Fibroblast of villous mesenchyme (primary cell): ENCODE measurements around the gene WNT9A. TPM values are rescaled to one million over a fixed set of nuclear protein-coding genes. Genes with fewer than 3 reads are reported as not detected.

Source experiments
- DNase-seq: peaks from one replicate; pipeline ENCODE4 v3.0.0-alpha.2; 2010; ENCODE audit warnings: low read depth
- H3K4me3 ChIP-seq: 2 replicates; pipeline ENCODE4 v1.5.1; 2011; ENCODE audit warnings: low read depth, mild to moderate bottlenecking, low read length
- CTCF ChIP-seq: IDR thresholded peaks from 2 replicates; pipeline ENCODE4 v1.5.1; 2012; ENCODE audit warnings: low read depth, mild to moderate bottlenecking, low read length; ENCODE audit not compliant: insufficient read depth
- total RNA-seq: library from RNA; depleted of rRNA; stranded (reverse); fragments of >200 nt; gene quantifications from 2 replicates; pipeline ENCODE4 v1.2.3, GENCODE V29; 2012

Gene WNT9A
- total RNA-seq, 1 donor: under 0.01 TPM

GRCh38 chr1:227944931-227945890 is 2.5 kb downstream of the WNT9A start:
- no peak for DNase-seq
- no peak overlapping the region for H3K4me3 ChIP-seq
- TF ChIP-seq CTCF: no peak

- peak; percentile 12 for DNase-seq
- no peak for TF ChIP-seq CTCF
- H3K4me3 ChIP-seq: no peak overlapping the region
Observed at GRCh38 chr1:227944090-227944930, 3.4 kb downstream of the WNT9A start.

GRCh38 chr1:227943381-227944089 is 4.2 kb downstream of the WNT9A start:
- no peak for TF ChIP-seq CTCF
- DNase-seq: no peak

GRCh38 chr1:227942716-227943261 is 4.9 kb downstream of the WNT9A start:
- no peak overlapping the region for H3K4me3 ChIP-seq
- DNase-seq: no peak
- no peak for TF ChIP-seq CTCF

More at GRCh38 chr1:227943381-227944089, 4.2 kb downstream of the WNT9A start:
- no peak overlapping the region for H3K4me3 ChIP-seq

- no peak overlapping the region for H3K4me3 ChIP-seq
- TF ChIP-seq CTCF: peak; percentile 16
- no peak for DNase-seq
Observed at GRCh38 chr1:227942021-227942715, 5.6 kb downstream of the WNT9A start.

- DNase-seq: no peak
- TF ChIP-seq CTCF: no peak
- no peak overlapping the region for H3K4me3 ChIP-seq
Observed at GRCh38 chr1:227941509-227942020, 6.2 kb downstream of the WNT9A start.
